Keratinocyte (primary cell): Measurements from ENCODE around the gene USP37. TPM values are rescaled to one million over a fixed set of nuclear protein-coding genes. Genes with fewer than 3 reads are reported as not detected.

Experiments used
- DNase-seq: peaks from one replicate; pipeline ENCODE4 v3.0.0-alpha.2; 2011; ENCODE audit warnings: low read depth, missing footprints, low spot score
- FAIRE-seq: peaks from 2 replicates; lab custom pipeline; 2011; peaks lifted over from hg19 to GRCh38; lab: Jason Lieb, UNC
- H2AFZ ChIP-seq: 2 replicates; pipeline ENCODE4 v1.6.0; 2012; ENCODE audit warnings: low read length, control low read depth, inconsistent platforms; ENCODE audit not compliant: control insufficient read depth
- H3K27ac ChIP-seq: 2 replicates; pipeline ENCODE4 v1.5.1; 2011; ENCODE audit warnings: low read length; ENCODE audit not compliant: control insufficient read depth, insufficient read depth
- H3K27me3 ChIP-seq: 3 replicates; pipeline ENCODE4 v1.6.0; 2011; ENCODE audit warnings: low read length; ENCODE audit not compliant: control insufficient read depth, insufficient read depth; ENCODE audit errors: extremely low read depth
- H3K36me3 ChIP-seq, 2 experiments: 2 replicates in 1 of 2; 3 replicates in 1 of 2; pipeline ENCODE4 v1.5.1; 2011; ENCODE audit warnings: low read length in 2 of 2, mild to moderate bottlenecking in 1 of 2; ENCODE audit not compliant: control insufficient read depth in 2 of 2, insufficient read depth in 2 of 2; ENCODE audit errors: extremely low read depth in 1 of 2
- H3K4me1 ChIP-seq: 3 replicates; pipeline ENCODE4 v1.5.1; 2011; ENCODE audit warnings: low read length; ENCODE audit not compliant: control insufficient read depth, insufficient read depth; ENCODE audit errors: extremely low read depth
- H3K4me2 ChIP-seq: 3 replicates; pipeline ENCODE4 v1.6.0; 2011; ENCODE audit warnings: low read depth, low read length; ENCODE audit not compliant: control insufficient read depth, insufficient read depth; ENCODE audit errors: extremely low read depth
- H3K4me3 ChIP-seq, 3 experiments: fragments of 200-600 bp in 1 of 3; sonication (generic) in 1 of 3; 2 replicates in 2 of 3; 3 replicates in 1 of 3; pipeline ENCODE4 v1.5.1; 2011 to 2016; ENCODE audit warnings: low read length in 3 of 3, mild to moderate bottlenecking in 3 of 3, control low read depth in 2 of 3, inconsistent platforms in 1 of 3, low read depth in 1 of 3, mixed read lengths in 1 of 3, mixed run types in 1 of 3, moderate library complexity in 1 of 3; ENCODE audit not compliant: control insufficient read depth in 2 of 3, insufficient read depth in 2 of 3; ENCODE audit errors: extremely low read depth in 1 of 3
- H3K79me2 ChIP-seq: 2 replicates; pipeline ENCODE4 v1.6.0; 2012; ENCODE audit warnings: low read length; ENCODE audit not compliant: control insufficient read depth, insufficient read depth
- H3K9ac ChIP-seq: 3 replicates; pipeline ENCODE4 v1.6.0; 2011; ENCODE audit warnings: low read length; ENCODE audit not compliant: control insufficient read depth, insufficient read depth; ENCODE audit errors: extremely low read depth
- H3K9me1 ChIP-seq: 3 replicates; pipeline ENCODE4 v1.6.0; 2011; ENCODE audit warnings: low read length; ENCODE audit not compliant: control insufficient read depth, insufficient read depth; ENCODE audit errors: extremely low read depth
- H3K9me3 ChIP-seq: 2 replicates; pipeline ENCODE4 v1.5.1; 2012; ENCODE audit warnings: low read depth, low read length; ENCODE audit not compliant: control insufficient read depth
- H4K20me1 ChIP-seq: 3 replicates; pipeline ENCODE4 v1.6.0; 2011; ENCODE audit warnings: low read length; ENCODE audit not compliant: control insufficient read depth, insufficient read depth; ENCODE audit errors: extremely low read depth
- CTCF ChIP-seq, 3 experiments: IDR thresholded peaks in 1 of 3; conservative IDR thresholded peaks in 1 of 3; optimal IDR thresholded peaks in 1 of 3; 2 replicates in 2 of 3; 3 replicates in 1 of 3; pipeline versions ENCODE3 to v1.5.1; 2011; ENCODE audit warnings: low read length in 3 of 3, mild to moderate bottlenecking in 3 of 3, moderate library complexity in 2 of 3, control low read depth in 1 of 3, inconsistent platforms in 1 of 3; ENCODE audit not compliant: insufficient read depth in 2 of 3; ENCODE audit errors: extremely low read depth in 1 of 3
- EZH2 ChIP-seq: IDR thresholded peaks from one replicate; pipeline ENCODE4 v1.6.1; 2012; ENCODE audit warnings: inconsistent platforms, mild to moderate bottlenecking, low read length, moderate library complexity
- dilution Hi-C: fragments of 300-500 bp; cut with MboI; formaldehyde crosslinking; loops from one replicate; pipeline ENCODE4 v1.7.0; 2020; ENCODE audit warnings: low sequenced_read_pairs; ENCODE audit not compliant: extremely low pct_ligation_motif_present
- polyA plus RNA-seq, 5 experiments: library from polyadenylated mRNA; depleted of rRNA in 3 of 5; stranded (reverse) in 3 of 5; stranded (forward) in 1 of 5; unstranded in 1 of 5; fragments of >200 nt; gene quantifications; 1 replicate in 1 of 5; 2 replicates in 3 of 5; 3 replicates in 1 of 5; pipeline versions ENCODE4 v1.2.1 to v1.2.3, GENCODE V29; 2011 to 2012; ENCODE audit warnings: missing spikeins in 2 of 5, low read depth in 1 of 5, low replicate concordance in 1 of 5

Gene USP37
- polyA plus RNA-seq, 1 donor (not counting 4 experiments of a cell fraction or from before 2014, with no cell fraction given), result 4.2 TPM

- Histone ChIP-seq H4K20me1 (no peaks in the 10 kb centered on the region), H3K36me3 (no peaks in the 10 kb centered on the region), H3K9me3 (no peaks in the 10 kb centered on the region), H3K4me1 (peaks cover 4% of the 10 kb centered on the region), H3K27ac (no peak overlapping the region), H3K4me2 (no peak overlapping the region), H2AFZ (no peak overlapping the region), H3K9me1 (no peaks in the 10 kb centered on the region), H3K79me2 (no peaks in the 10 kb centered on the region), H3K9ac (no peak overlapping the region), H3K27me3 (no peaks in the 10 kb centered on the region), H3K4me3 (no peak overlapping the region)
- FAIRE-seq (no peak), DNase-seq (no peak)
- no peak for TF ChIP-seq CTCF (optimal IDR thresholded peaks at IDR 0.05 in 1 of 3, IDR thresholded peaks at IDR 0.05 in 1 of 3, conservative IDR thresholded peaks at IDR 0.05 in 1 of 3; ENCODE audit: extremely low read depth in 1 of 3, insufficient read depth in 2 of 3, low read length in 3 of 3)
- no peak for TF ChIP-seq EZH2
- dilution Hi-C loops, result no loop called here
Observed at GRCh38 chr2:218421027-218421426, 147.1 kb downstream of the USP37 start.

GRCh38 chr2:218419630-218420216, 148.4 kb downstream of the USP37 start:
- H3K4me1 ChIP-seq, result peaks cover 4% of the 10 kb centered on the region
- no peak for FAIRE-seq
- no peaks in the 10 kb centered on the region for H3K27me3 ChIP-seq
- no peak overlapping the region for H3K4me2 ChIP-seq
- H3K79me2 ChIP-seq, result no peaks in the 10 kb centered on the region
- H4K20me1 ChIP-seq, result no peaks in the 10 kb centered on the region
- TF ChIP-seq CTCF (optimal IDR thresholded peaks at IDR 0.05 in 1 of 3, IDR thresholded peaks at IDR 0.05 in 1 of 3, conservative IDR thresholded peaks at IDR 0.05 in 1 of 3; ENCODE audit: extremely low read depth in 1 of 3, insufficient read depth in 2 of 3, low read length in 3 of 3), result no peak
- TF ChIP-seq EZH2, result no peak
- H3K36me3 ChIP-seq, result no peaks in the 10 kb centered on the region
- H3K9me3 ChIP-seq, result no peaks in the 10 kb centered on the region
- no peak for DNase-seq
- dilution Hi-C loops, result no loop called here
- no peak overlapping the region for H3K9ac ChIP-seq
- H3K9me1 ChIP-seq, result no peaks in the 10 kb centered on the region
- H3K4me3 ChIP-seq, result no peak overlapping the region
- no peak overlapping the region for H3K27ac ChIP-seq
- H2AFZ ChIP-seq, result no peak overlapping the region
